ENCODE measurements around the gene GPRIN2. TPM values are rescaled to one million over a fixed set of nuclear protein-coding genes. Genes with fewer than 3 reads are reported as not detected.
A peak's percentile ranks its signal among the peaks of the same experiment; 100 is the strongest.

Gene GPRIN2
- total RNA-seq, 1 experiment from 2014 or later, result 10.5 TPM

DNA sequence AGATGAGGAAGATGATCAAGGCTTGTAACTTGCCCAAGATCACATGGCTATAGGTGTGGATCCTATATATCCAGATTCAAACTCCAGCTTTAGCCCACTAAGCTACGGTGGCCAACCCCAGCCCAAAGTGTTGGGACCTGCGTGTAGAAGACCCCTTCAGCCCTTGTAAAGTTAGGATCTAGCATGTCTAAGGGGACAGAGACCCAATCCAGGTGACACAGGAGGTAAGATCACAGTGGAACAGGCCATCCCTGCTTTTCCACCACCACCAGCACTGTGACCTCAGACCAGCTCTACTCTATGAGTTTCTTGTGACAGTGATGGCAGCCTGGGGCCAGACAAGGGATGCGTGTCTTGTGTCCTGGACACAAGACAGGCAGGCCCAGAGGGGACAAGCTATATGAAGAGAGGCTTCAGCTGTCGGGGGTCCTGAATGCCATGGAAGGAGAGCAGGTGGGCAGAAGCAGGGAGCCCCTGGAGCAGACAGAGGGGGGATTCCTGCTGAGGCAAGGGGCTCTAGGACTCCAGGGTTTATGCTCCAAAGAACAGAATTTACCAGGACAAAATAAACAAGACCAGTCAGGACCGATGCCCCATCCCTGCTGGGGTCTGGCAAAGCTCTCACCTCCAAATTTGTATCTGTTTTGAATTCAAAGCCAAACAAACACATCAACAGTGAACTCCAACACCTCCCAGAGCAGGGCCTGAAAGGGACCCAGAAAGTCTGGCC, 10.4 kb downstream of the GPRIN2 start:
- H4K8ac ChIP-seq (replicated peaks; ENCODE audit: insufficient read length, low read depth, low read length), result no peak overlapping the region
- peak; percentile 24 for DNase-seq
- Mint-ChIP-seq H3K9me3 (no peaks in the 10 kb centered on the region), H3K4me3 (no peak overlapping the region), H3K4me1 (peaks cover 28 to 29% of the 10 kb centered on the region in 2 experiments), H3K27me3 (ENCODE audit: low read depth) (peaks cover 9% of the 10 kb centered on the region), H3K36me3 (ENCODE audit: insufficient read depth in 1 of 3, low read depth in 3 of 3) (peaks cover 0 to 3% (median 0%) of the 10 kb centered on the region in 3 experiments; a peak in 1 of 7 replicates), H3K27ac (no peak overlapping the region)
- H4K91ac ChIP-seq (ENCODE audit: insufficient read length, low read depth, low read length), result no peak overlapping the region
- no peak overlapping the region for H3K4me2 ChIP-seq (ENCODE audit: insufficient read depth, insufficient read length, low read length)
- H3K23ac ChIP-seq (ENCODE audit: insufficient read length, low read depth, low read length), result no peak overlapping the region
- no peak overlapping the region for H3K27ac ChIP-seq (ENCODE audit: insufficient read length, low read depth, low read length)
- no peak overlapping the region for H3K14ac ChIP-seq (ENCODE audit: insufficient read depth, low read length)
- no peaks in the 10 kb centered on the region for H3K27me3 ChIP-seq (ENCODE audit: insufficient read depth, low read length)
- no peak overlapping the region for H3K18ac ChIP-seq (ENCODE audit: insufficient read length, low read depth, low read length)
- H2BK15ac ChIP-seq (ENCODE audit: low read depth, low read length), result no peak overlapping the region
- no peaks in the 10 kb centered on the region for H3K9me3 ChIP-seq (ENCODE audit: control insufficient read depth, low read depth, low read length)
- H4K5ac ChIP-seq (ENCODE audit: insufficient read length, low read depth, low read length), result no peak overlapping the region
- H3K79me2 ChIP-seq (ENCODE audit: insufficient read depth, low read length), result no peaks in the 10 kb centered on the region
- H3K79me1 ChIP-seq (ENCODE audit: insufficient read depth, low read depth, low read length, poor library complexity, severe bottlenecking), result no peaks in the 10 kb centered on the region
- TF ChIP-seq CTCF (conservative IDR thresholded peaks at IDR 0.05), result no peak
- WGBS (ENCODE audit: extremely low coverage, insufficient read length, low lambda C conversion rate), result no CpG with 5 or more reads among the region's 5 CpGs
- no peak overlapping the region for H2BK20ac ChIP-seq (ENCODE audit: low read depth, low read length, poor library complexity, severe bottlenecking)
- no peak overlapping the region for H3K4ac ChIP-seq (ENCODE audit: low read depth, low read length)
- H2AFZ ChIP-seq (ENCODE audit: low read length), result no peak overlapping the region
- no peak overlapping the region for H3K9ac ChIP-seq (ENCODE audit: extremely low read depth, insufficient read length, low read length)
- H3K4me1 ChIP-seq (ENCODE audit: insufficient read depth, low read length), result peaks cover 8% of the 10 kb centered on the region; the same call in 1 of the 2 replicates
- H3K23me2 ChIP-seq (ENCODE audit: insufficient read length, low read depth, low read length, poor library complexity, severe bottlenecking), result peaks cover under 1% of the 10 kb centered on the region
- no peak overlapping the region for H2BK5ac ChIP-seq (ENCODE audit: insufficient read length, low read length)
- H3T11ph ChIP-seq (ENCODE audit: low read length), result no peak overlapping the region
- H2AK5ac ChIP-seq (ENCODE audit: insufficient read length, low read length), result no peak overlapping the region
- no peak overlapping the region for H2BK12ac ChIP-seq (ENCODE audit: insufficient read length, low read depth, low read length)
- H2BK120ac ChIP-seq (ENCODE audit: low read depth, low read length, poor library complexity, severe bottlenecking), result no peak overlapping the region
- H4K20me1 ChIP-seq (ENCODE audit: control insufficient read depth, insufficient read depth, insufficient read length), result no peaks in the 10 kb centered on the region
- H3K56ac ChIP-seq (ENCODE audit: insufficient read length, low read depth, low read length), result no peak overlapping the region

Measured in H9 (cell line).